Stomach smooth muscle (tissue), 2 donors: ENCODE results near the gene PDPK1.

ENCODE experiments used
- H3K27ac ChIP-seq: one replicate; pipeline ENCODE4 v1.7.0; 2013; ENCODE audit warnings: mild to moderate bottlenecking, low read length, inconsistent platforms
- H3K27me3 ChIP-seq, 2 donors: one replicate each; pipeline ENCODE4 v1.7.0; 2013; ENCODE audit warnings: low read length in 2 of 2; ENCODE audit not compliant: insufficient read depth in 2 of 2, control insufficient read depth in 1 of 2
- H3K36me3 ChIP-seq, 2 donors: one replicate each; pipeline ENCODE4 v1.7.0; 2013; ENCODE audit warnings: low read length in 2 of 2; ENCODE audit not compliant: control insufficient read depth in 2 of 2, insufficient read depth in 2 of 2
- H3K4me1 ChIP-seq: one replicate; pipeline ENCODE4 v1.7.0; 2013; ENCODE audit warnings: low read length; ENCODE audit not compliant: control insufficient read depth, insufficient read depth
- H3K4me3 ChIP-seq, 2 donors: one replicate each; pipeline ENCODE4 v1.7.0; 2013; ENCODE audit warnings: low read length in 2 of 2
- H3K9ac ChIP-seq, 2 donors: one replicate each; pipeline ENCODE4 v1.7.0; 2013; ENCODE audit warnings: low read length in 2 of 2, mild to moderate bottlenecking in 1 of 2
- H3K9me3 ChIP-seq, 2 donors: one replicate each; pipeline ENCODE4 v1.7.0; 2013; ENCODE audit warnings: low read length in 2 of 2; ENCODE audit not compliant: control insufficient read depth in 2 of 2
- donor health status: healthy.
- donor health status: Pancreatic carcinoma.

PDPK1 gene

GRCh38 chr16:2497695-2498484 is 39.9 kb upstream of the PDPK1 start:
- H3K9ac ChIP-seq = no peak overlapping the region
- peaks cover 0 to 16% of the 10 kb centered on the region in 2 donors for H3K36me3 ChIP-seq
- no peaks in the 10 kb centered on the region for H3K27me3 ChIP-seq
- H3K4me1 ChIP-seq = peaks cover 33% of the 10 kb centered on the region
- no peak overlapping the region for H3K4me3 ChIP-seq
- H3K9me3 ChIP-seq = no peaks in the 10 kb centered on the region
- no peak overlapping the region for H3K27ac ChIP-seq

- no peaks in the 10 kb centered on the region for H3K27me3 ChIP-seq
- H3K9me3 ChIP-seq = no peaks in the 10 kb centered on the region
- H3K27ac ChIP-seq = no peak overlapping the region
- peaks cover 0 to 16% of the 10 kb centered on the region in 2 donors for H3K36me3 ChIP-seq
- no peak overlapping the region for H3K4me3 ChIP-seq
- peaks cover 33% of the 10 kb centered on the region for H3K4me1 ChIP-seq
- no peak overlapping the region for H3K9ac ChIP-seq
Observed at GRCh38 chr16:2498531-2499253, 39.1 kb upstream of the PDPK1 start.

GRCh38 chr16:2499454-2499853 is 38.4 kb upstream of the PDPK1 start:
- Histone ChIP-seq H3K27ac (no peak overlapping the region), H3K4me3 (no peak overlapping the region), H3K9me3 (no peaks in the 10 kb centered on the region), H3K9ac (no peak overlapping the region), H3K36me3 (peaks cover 0 to 16% of the 10 kb centered on the region in 2 donors), H3K4me1 (peaks cover 33% of the 10 kb centered on the region), H3K27me3 (no peaks in the 10 kb centered on the region)

- Histone ChIP-seq H3K9me3 (no peaks in the 10 kb centered on the region), H3K27me3 (no peaks in the 10 kb centered on the region), H3K4me3 (no peak overlapping the region), H3K36me3 (peaks cover 0 to 16% of the 10 kb centered on the region in 2 donors), H3K4me1 (peaks cover 33% of the 10 kb centered on the region), H3K27ac (no peak overlapping the region), H3K9ac (no peak overlapping the region)
Observed at GRCh38 chr16:2499890-2500429, 37.9 kb upstream of the PDPK1 start.

- no peak overlapping the region for H3K9ac ChIP-seq
- H3K36me3 ChIP-seq = peaks cover 0 to 16% of the 10 kb centered on the region in 2 donors
- no peaks in the 10 kb centered on the region for H3K27me3 ChIP-seq
- peaks cover 33% of the 10 kb centered on the region for H3K4me1 ChIP-seq
- no peak overlapping the region for H3K27ac ChIP-seq
- H3K9me3 ChIP-seq = no peaks in the 10 kb centered on the region
- H3K4me3 ChIP-seq = no peak overlapping the region
Observed at GRCh38 chr16:2500430-2500917, 37.3 kb upstream of the PDPK1 start.

- peak overlapping the region; percentile 27 to 66 for H3K4me3 ChIP-seq
- H3K27ac ChIP-seq = peak overlapping the region; percentile 6
- peaks cover 0 to 14% of the 10 kb centered on the region in 2 donors for H3K36me3 ChIP-seq
- no peaks in the 10 kb centered on the region for H3K27me3 ChIP-seq
- H3K4me1 ChIP-seq = peaks cover 33% of the 10 kb centered on the region
- no peak overlapping the region for H3K9ac ChIP-seq
- no peaks in the 10 kb centered on the region for H3K9me3 ChIP-seq
Observed at GRCh38 chr16:2500918-2501750, 36.7 kb upstream of the PDPK1 start.

GRCh38 chr16:2501946-2502895 is 35.6 kb upstream of the PDPK1 start:
- H3K27me3 ChIP-seq = no peaks in the 10 kb centered on the region
- no peak overlapping the region for H3K9ac ChIP-seq
- H3K36me3 ChIP-seq = peaks cover 0 to 3% of the 10 kb centered on the region in 2 donors
- H3K4me1 ChIP-seq = peaks cover 32% of the 10 kb centered on the region
- H3K27ac ChIP-seq = no peak overlapping the region
- H3K9me3 ChIP-seq = no peaks in the 10 kb centered on the region
- H3K4me3 ChIP-seq = peak overlapping the region in 1 of 2 donors; percentile 66

- no peaks in the 10 kb centered on the region for H3K36me3 ChIP-seq
- H3K27ac ChIP-seq = no peak overlapping the region
- no peak overlapping the region for H3K9ac ChIP-seq
- H3K27me3 ChIP-seq = no peaks in the 10 kb centered on the region
- peaks cover 18% of the 10 kb centered on the region for H3K4me1 ChIP-seq
- H3K9me3 ChIP-seq = no peaks in the 10 kb centered on the region
- H3K4me3 ChIP-seq = no peak overlapping the region
Observed at GRCh38 chr16:2505695-2506094, 32.1 kb upstream of the PDPK1 start.

- H3K27ac ChIP-seq = no peak overlapping the region
- H3K9ac ChIP-seq = no peak overlapping the region
Observed at GRCh38 chr16:2507052-2507659, 30.7 kb upstream of the PDPK1 start.

More at GRCh38 chr16:2507052-2507659, 30.7 kb upstream of the PDPK1 start:
- Histone ChIP-seq H3K4me1 (peaks cover 17% of the 10 kb centered on the region), H3K36me3 (no peaks in the 10 kb centered on the region), H3K9me3 (no peaks in the 10 kb centered on the region), H3K4me3 (no peak overlapping the region), H3K27me3 (no peaks in the 10 kb centered on the region)
